ENCODE data around the gene CTSC.

DNA sequence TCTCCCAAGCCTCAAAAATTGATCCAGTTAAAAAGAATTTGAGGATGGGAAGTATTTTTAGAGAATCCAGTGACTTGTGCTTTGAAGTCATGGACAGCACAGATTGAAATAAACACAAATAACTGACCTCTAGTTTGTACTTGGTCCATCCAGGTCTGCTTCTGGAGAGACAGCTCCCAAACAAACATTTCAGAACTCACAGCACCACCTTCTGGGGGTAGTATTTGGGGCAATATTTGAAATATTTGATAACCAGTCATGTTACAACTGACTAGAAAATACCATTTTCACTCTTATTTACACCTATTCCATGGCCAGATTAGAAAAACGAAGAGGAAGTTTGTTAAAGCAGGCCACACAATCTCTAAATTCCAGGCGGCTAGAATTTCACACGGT is 56.2 kb downstream of the CTSC start:
- TF ChIP-seq ZNF785 (tag by site-specific recombination; IDR thresholded peaks at IDR 0.05) (no peak), RBAK (tag by site-specific recombination; IDR thresholded peaks at IDR 0.05) (no peak), MEIS1 (CRISPR knock-in tag; IDR thresholded peaks at IDR 0.05; ENCODE audit: borderline replicate concordance) (no peak), ZNF114 (tag by site-specific recombination; IDR thresholded peaks at IDR 0.05) (no peak), SP2 (tag by site-specific recombination; IDR thresholded peaks at IDR 0.05) (no peak), FEZF1 (tag by site-specific recombination; IDR thresholded peaks at IDR 0.05) (no peak), ZNF274 (IDR thresholded peaks at IDR 0.05; ENCODE audit: low read length) (no peak), ZNF274 (tag by site-specific recombination; IDR thresholded peaks at IDR 0.05; ENCODE audit: borderline replicate concordance) (no peak), ZNF777 (tag by site-specific recombination; IDR thresholded peaks at IDR 0.05; ENCODE audit: borderline replicate concordance) (no peak)
- TF ChIP-seq, protein P1, sequence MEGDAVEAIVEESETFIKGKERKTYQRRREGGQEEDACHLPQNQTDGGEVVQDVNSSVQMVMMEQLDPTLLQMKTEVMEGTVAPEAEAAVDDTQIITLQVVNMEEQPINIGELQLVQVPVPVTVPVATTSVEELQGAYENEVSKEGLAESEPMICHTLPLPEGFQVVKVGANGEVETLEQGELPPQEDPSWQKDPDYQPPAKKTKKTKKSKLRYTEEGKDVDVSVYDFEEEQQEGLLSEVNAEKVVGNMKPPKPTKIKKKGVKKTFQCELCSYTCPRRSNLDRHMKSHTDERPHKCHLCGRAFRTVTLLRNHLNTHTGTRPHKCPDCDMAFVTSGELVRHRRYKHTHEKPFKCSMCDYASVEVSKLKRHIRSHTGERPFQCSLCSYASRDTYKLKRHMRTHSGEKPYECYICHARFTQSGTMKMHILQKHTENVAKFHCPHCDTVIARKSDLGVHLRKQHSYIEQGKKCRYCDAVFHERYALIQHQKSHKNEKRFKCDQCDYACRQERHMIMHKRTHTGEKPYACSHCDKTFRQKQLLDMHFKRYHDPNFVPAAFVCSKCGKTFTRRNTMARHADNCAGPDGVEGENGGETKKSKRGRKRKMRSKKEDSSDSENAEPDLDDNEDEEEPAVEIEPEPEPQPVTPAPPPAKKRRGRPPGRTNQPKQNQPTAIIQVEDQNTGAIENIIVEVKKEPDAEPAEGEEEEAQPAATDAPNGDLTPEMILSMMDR (tag by site-specific recombination; IDR thresholded peaks at IDR 0.05) = peak; percentile 9; the same call in 1 of the 2 replicates
- TF ChIP-seq, protein P2, sequence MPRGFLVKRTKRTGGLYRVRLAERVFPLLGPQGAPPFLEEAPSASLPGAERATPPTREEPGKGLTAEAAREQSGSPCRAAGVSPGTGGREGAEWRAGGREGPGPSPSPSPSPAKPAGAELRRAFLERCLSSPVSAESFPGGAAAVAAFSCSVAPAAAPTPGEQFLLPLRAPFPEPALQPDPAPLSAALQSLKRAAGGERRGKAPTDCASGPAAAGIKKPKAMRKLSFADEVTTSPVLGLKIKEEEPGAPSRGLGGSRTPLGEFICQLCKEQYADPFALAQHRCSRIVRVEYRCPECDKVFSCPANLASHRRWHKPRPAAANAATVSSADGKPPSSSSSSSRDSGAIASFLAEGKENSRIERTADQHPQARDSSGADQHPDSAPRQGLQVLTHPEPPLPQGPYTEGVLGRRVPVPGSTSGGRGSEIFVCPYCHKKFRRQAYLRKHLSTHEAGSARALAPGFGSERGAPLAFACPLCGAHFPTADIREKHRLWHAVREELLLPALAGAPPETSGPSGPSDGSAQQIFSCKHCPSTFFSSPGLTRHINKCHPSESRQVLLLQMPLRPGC (tag by site-specific recombination; IDR thresholded peaks at IDR 0.05) = no peak
- TF ChIP-seq, protein P3, sequence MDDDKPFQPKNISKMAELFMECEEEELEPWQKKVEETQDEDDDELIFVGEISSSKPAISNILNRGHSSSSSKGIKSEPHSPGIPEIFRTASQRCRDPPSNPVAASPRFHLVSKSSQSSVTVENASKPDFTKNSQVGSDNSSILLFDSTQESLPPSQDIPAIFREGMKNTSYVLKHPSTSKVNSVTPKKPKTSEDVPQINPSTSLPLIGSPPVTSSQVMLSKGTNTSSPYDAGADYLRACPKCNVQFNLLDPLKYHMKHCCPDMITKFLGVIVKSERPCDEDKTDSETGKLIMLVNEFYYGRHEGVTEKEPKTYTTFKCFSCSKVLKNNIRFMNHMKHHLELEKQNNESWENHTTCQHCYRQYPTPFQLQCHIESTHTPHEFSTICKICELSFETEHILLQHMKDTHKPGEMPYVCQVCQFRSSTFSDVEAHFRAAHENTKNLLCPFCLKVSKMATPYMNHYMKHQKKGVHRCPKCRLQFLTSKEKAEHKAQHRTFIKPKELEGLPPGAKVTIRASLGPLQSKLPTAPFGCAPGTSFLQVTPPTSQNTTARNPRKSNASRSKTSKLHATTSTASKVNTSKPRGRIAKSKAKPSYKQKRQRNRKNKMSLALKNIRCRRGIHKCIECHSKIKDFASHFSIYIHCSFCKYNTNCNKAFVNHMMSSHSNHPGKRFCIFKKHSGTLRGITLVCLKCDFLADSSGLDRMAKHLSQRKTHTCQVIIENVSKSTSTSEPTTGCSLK (tag by site-specific recombination; IDR thresholded peaks at IDR 0.05) = no peak
- TF ChIP-seq, protein P4, sequence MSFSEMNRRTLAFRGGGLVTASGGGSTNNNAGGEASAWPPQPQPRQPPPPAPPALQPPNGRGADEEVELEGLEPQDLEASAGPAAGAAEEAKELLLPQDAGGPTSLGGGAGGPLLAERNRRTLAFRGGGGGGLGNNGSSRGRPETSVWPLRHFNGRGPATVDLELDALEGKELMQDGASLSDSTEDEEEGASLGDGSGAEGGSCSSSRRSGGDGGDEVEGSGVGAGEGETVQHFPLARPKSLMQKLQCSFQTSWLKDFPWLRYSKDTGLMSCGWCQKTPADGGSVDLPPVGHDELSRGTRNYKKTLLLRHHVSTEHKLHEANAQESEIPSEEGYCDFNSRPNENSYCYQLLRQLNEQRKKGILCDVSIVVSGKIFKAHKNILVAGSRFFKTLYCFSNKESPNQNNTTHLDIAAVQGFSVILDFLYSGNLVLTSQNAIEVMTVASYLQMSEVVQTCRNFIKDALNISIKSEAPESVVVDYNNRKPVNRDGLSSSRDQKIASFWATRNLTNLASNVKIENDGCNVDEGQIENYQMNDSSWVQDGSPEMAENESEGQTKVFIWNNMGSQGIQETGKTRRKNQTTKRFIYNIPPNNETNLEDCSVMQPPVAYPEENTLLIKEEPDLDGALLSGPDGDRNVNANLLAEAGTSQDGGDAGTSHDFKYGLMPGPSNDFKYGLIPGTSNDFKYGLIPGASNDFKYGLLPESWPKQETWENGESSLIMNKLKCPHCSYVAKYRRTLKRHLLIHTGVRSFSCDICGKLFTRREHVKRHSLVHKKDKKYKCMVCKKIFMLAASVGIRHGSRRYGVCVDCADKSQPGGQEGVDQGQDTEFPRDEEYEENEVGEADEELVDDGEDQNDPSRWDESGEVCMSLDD (tag by site-specific recombination; IDR thresholded peaks at IDR 0.05) = no peak
- TF ChIP-seq, protein P5, sequence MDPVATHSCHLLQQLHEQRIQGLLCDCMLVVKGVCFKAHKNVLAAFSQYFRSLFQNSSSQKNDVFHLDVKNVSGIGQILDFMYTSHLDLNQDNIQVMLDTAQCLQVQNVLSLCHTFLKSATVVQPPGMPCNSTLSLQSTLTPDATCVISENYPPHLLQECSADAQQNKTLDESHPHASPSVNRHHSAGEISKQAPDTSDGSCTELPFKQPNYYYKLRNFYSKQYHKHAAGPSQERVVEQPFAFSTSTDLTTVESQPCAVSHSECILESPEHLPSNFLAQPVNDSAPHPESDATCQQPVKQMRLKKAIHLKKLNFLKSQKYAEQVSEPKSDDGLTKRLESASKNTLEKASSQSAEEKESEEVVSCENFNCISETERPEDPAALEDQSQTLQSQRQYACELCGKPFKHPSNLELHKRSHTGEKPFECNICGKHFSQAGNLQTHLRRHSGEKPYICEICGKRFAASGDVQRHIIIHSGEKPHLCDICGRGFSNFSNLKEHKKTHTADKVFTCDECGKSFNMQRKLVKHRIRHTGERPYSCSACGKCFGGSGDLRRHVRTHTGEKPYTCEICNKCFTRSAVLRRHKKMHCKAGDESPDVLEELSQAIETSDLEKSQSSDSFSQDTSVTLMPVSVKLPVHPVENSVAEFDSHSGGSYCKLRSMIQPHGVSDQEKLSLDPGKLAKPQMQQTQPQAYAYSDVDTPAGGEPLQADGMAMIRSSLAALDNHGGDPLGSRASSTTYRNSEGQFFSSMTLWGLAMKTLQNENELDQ (tag by site-specific recombination; IDR thresholded peaks at IDR 0.05; ENCODE audit: low read depth) = no peak
